Mononuclear cell (primary cell): ENCODE measurements around the gene RNF123. TPM values are rescaled to one million over a fixed set of nuclear protein-coding genes. Genes with fewer than 3 reads are reported as not detected.
"Not testable (repeated sequence)": the region's sequence is repeated elsewhere in the genome, so short reads cannot be mapped to it uniquely, and the experiment has no call there.

Experiments used
- H3K27me3 ChIP-seq: 2 replicates; pipeline ENCODE4 v1.6.0; 2011; ENCODE audit warnings: low read length, control low read depth; ENCODE audit not compliant: insufficient read depth
- H3K4me1 ChIP-seq: 2 replicates; pipeline ENCODE4 v1.5.1; 2011; ENCODE audit warnings: mild to moderate bottlenecking, low read length, control low read depth; ENCODE audit not compliant: insufficient read depth
- H3K4me3 ChIP-seq: 2 replicates; pipeline ENCODE4 v1.5.1; 2011; ENCODE audit warnings: mild to moderate bottlenecking, low read length, moderate library complexity
- H3K9me3 ChIP-seq: 2 replicates; pipeline ENCODE4 v1.5.1; 2011; ENCODE audit warnings: low read depth, mild to moderate bottlenecking, control low read depth, low read length
- total RNA-seq: library from RNA; depleted of rRNA; stranded (reverse); fragments of >200 nt; gene quantifications from one replicate; pipeline ENCODE4 v1.2.3, GENCODE V29; 2012

The RNF123 gene
- total RNA-seq, 1 donor: 6.2 TPM

DNA sequence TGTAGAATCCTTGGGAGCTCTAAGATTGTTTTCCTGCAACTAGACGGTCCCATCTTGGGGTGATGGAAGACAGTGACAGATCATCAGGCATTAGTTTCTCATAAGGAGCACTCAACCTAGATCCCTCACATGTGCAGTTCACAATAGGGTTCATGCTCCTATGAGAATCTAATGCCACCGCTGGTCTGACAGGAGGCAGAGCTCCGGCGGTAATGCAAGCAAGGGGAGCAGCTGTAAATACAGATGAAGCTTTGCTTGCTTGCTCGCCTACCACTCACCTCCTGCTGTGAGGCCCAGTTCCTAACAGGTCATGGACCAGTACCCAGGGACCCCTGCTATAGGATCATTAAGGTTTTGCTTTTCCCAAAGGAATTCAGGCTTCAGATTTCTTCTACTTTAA, 59.5 kb downstream of the RNF123 start:
- H3K4me3 ChIP-seq, H3K4me1 ChIP-seq, H3K27me3 ChIP-seq, H3K9me3 ChIP-seq: not testable (repeated sequence)

DNA sequence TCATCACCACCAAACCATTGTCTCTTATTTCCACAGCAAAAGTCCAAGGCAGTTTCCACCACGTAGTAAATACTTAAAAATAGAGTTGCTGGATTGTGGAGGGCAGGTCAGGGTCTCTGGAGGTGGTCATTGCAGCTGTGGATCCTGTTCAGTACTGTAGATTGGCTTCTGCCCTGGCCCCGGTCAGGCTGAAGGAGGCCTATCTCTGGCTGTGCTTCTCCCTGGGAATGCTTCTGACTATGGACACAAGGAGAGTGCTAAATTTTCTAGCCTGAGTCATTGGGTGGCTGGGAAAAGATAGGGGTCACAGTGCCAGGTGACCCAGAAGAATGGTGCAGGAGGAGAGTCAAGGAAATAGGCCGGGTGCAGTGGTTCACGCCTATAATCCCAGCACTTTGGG, 60.7 kb downstream of the RNF123 start:
- Histone ChIP-seq H3K4me3 (no peak overlapping the region), H3K27me3 (no peaks in the 10 kb centered on the region), H3K4me1 (no peaks in the 10 kb centered on the region), H3K9me3 (no peaks in the 10 kb centered on the region)

DNA sequence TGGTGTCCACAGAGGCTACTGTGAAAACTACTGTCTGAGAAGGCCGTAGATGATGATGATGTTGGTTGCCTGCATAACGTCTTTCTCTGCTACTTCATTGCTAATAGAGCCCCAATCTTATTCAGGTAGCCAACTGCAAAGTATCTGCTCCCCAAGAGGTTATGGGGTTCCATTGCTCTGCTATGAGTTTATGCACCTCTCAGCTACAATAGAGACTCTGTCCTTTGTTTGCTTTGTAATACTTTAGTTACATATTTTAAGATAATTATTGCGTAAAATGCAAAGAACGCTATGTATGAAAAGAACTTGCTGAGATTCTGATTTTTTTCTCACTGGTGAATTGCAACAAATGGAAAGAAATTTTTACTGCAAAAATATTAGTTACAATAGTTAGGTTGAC, 62.1 kb downstream of the RNF123 start:
- H3K4me1 ChIP-seq: no peaks in the 10 kb centered on the region
- H3K4me3 ChIP-seq: no peak overlapping the region
- H3K27me3 ChIP-seq: no peaks in the 10 kb centered on the region
- H3K9me3 ChIP-seq: no peaks in the 10 kb centered on the region

DNA sequence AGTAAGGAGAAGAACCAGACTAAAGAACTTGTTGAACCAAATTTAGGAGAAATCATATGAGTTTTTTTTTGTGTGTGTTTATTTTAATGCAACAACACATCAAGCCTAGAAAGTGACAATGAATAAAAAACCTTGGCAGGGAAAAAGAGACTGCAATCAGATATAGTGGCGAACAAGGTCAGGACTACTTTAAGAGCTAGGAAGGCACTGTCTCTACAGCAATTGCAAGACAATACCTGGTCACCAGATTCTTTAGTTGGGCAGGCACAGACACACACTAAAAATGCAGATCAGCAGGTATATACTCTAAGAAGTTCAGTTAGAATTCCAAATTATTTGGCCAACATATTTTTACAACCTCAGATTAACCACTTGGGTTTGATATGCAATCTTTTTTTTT, 65.2 kb downstream of the RNF123 start:
- no peaks in the 10 kb centered on the region for H3K27me3 ChIP-seq
- H3K4me3 ChIP-seq: no peak overlapping the region
- H3K4me1 ChIP-seq: no peaks in the 10 kb centered on the region
- no peaks in the 10 kb centered on the region for H3K9me3 ChIP-seq

DNA sequence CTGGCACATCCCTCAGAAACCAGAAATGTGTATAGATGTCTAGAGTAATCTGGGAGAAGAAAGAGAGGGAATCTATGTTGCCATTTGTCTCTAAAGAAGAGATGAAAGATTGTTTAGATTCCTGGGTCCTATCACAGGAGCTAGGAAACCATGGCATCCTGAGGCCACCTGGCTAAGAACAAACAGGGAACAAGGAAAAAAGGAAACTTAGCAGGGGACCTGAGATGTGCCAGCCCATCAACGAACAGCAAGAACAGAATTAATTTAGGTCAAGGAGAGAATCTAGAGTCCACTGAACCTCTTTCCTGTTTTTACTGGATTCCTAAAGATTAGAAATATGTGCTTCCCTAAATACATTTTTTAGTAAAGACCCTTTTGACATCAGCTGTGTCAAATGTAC, 66.7 kb downstream of the RNF123 start:
- Histone ChIP-seq H3K27me3 (no peaks in the 10 kb centered on the region), H3K9me3 (no peaks in the 10 kb centered on the region), H3K4me1 (no peaks in the 10 kb centered on the region), H3K4me3 (no peak overlapping the region)

DNA sequence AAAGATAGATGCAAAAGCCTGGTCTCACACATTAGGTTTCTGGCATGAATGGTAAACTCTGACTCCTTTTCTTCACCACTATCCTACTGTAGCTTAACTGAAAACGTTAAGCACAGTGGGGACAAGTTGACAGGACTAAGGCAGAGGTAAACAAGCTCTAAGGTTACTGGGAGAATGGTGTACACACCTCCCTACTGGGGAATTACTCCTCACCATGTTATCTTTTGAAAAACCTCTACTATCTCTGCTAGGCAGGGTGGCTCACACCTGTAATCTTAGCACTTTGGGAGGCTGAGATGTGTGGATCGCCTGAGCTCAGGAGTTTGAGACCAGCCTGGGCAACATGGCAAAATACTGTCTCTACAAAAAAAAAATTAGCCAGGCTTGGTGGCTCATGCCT, 67.8 kb downstream of the RNF123 start:
- H3K4me3 ChIP-seq: no peak overlapping the region
- no peaks in the 10 kb centered on the region for H3K9me3 ChIP-seq
- no peaks in the 10 kb centered on the region for H3K4me1 ChIP-seq
- H3K27me3 ChIP-seq: no peaks in the 10 kb centered on the region

DNA sequence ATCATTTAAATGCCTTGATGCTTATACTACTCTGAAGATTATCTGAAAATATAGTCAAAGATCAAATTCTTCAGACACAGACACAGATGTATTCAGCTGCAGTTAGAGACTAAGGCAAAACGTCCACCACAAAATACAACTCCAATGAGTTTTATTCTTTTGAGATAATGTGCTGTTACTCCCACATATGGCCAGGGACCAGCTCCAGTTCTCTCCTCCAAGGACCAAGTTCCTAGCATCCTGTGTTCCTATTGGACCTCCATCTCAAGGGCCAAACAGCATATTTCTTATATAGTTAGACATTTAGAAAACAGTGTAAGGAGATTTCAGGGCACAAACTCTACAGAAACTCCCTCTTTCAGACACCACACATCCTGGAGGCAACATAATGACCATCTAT, 69.9 kb downstream of the RNF123 start:
- no peaks in the 10 kb centered on the region for H3K9me3 ChIP-seq
- H3K4me1 ChIP-seq: no peaks in the 10 kb centered on the region
- H3K27me3 ChIP-seq: no peaks in the 10 kb centered on the region

DNA sequence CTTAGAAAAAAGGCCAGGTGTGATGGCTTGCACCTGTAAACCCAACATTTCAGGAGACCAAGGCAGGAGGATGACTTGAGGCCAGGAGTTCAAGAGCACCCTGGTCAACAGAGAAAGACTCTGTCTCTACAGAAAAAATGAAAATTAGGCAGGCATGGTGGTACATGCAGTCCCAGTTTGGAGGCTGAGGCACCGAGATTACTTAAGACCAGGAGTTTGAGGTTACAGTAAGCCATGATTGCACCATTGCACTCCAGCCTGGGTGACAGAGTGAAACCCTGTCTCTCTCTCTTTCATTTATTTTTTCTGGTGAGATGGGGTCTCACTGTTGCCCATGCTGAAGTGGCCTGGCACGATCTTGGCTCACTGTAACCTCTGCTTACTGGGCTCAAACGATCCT, 72.3 kb downstream of the RNF123 start:
- H3K27me3 ChIP-seq: no peaks in the 10 kb centered on the region
- H3K9me3 ChIP-seq: no peaks in the 10 kb centered on the region
- no peaks in the 10 kb centered on the region for H3K4me1 ChIP-seq
- no peak overlapping the region for H3K4me3 ChIP-seq

More for the DNA sequence above, 69.9 kb downstream of the RNF123 start:
- H3K4me3 ChIP-seq: no peak overlapping the region

DNA sequence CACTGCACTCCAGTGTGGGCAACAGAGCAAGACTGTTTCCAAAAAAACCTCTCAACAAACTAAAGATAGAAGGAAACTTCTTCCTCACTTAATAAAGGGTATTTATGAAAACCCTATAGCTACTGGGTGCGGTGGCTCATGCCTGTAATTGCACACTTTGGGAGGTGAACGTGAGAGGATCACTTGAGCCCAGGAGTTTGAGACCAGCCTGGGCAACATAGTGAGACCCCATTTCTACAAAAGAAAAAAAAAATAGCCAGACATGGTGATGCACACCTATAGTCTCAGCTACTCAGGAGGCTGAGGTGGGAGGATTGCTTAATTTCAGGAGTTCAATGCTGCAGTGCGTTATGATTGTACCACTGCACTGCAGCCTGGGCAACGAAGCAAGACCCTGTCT, 74.6 kb downstream of the RNF123 start:
- Histone ChIP-seq H3K27me3 (no peaks in the 10 kb centered on the region), H3K4me1 (no peaks in the 10 kb centered on the region), H3K9me3 (no peaks in the 10 kb centered on the region), H3K4me3 (no peak overlapping the region)

DNA sequence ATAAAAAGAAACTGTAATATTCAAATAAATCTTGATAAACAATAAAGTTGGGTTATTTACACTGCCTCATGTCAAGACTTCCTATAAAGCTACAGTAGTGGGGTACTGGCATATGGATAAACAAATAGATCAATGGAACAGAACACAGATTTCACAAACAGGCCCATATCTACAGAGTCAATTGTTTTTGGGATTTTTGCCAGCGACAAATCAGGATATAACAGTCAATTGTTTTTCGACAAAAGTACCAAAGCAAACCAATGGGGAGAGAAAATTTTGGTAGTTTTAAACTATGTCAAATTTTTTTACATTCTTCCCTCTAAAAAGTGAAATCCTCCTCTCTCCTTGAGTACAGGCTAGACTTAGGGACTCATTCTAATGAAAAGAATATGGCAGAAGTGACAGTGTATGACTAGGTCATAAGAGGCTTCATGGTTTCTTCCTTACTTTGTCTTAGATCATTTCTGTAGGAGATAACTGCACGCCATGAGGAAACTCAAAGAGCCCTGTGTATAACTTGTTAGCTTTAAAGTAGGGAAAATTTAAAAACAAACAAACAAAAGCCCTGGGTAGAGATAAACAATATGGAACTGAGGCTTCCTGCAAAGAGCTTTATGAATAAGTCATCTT, 80.0 kb downstream of the RNF123 start:
- Histone ChIP-seq H3K4me1 (no peaks in the 10 kb centered on the region), H3K27me3 (no peaks in the 10 kb centered on the region), H3K4me3 (no peak overlapping the region), H3K9me3 (no peaks in the 10 kb centered on the region)

DNA sequence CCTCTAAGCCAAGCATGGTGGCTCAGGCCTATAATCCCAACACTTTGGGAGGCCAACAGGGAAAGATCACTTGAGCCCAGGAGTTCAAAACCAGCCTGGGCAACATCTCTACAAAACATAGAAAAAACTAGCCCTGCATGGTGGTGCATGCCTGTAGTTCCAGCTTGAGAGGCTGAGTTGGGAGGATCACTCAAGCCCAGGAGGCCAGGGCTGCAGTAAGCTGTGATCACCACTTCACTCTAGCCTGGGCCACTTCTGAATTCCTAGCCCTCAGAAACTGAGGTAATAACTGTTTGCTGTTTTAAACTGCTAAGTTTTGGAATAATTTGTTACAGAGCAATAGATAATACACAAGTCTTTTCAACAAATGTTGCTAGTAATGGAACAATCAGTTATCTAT, 80.6 kb downstream of the RNF123 start:
- Histone ChIP-seq H3K4me1 (no peaks in the 10 kb centered on the region), H3K9me3 (no peaks in the 10 kb centered on the region), H3K4me3 (no peak overlapping the region), H3K27me3 (no peaks in the 10 kb centered on the region)

Other genes starting within 250 kb of the RNF123 start
- gene DAG1, start 219.3 kb upstream of the RNF123 start, total RNA-seq: 9.4 TPM
- under 0.01 TPM for gene BSN, start 135.1 kb upstream of the RNF123 start, total RNA-seq
- 30.7 TPM for gene APEH, start 15.2 kb upstream of the RNF123 start, total RNA-seq
- 2.1 TPM for gene MST1, start 83 bp upstream of the RNF123 start, total RNA-seq
- gene AMIGO3, start 30.1 kb downstream of the RNF123 start, total RNA-seq: 3.8 TPM
- 13.3 TPM for gene GMPPB, start 34.4 kb downstream of the RNF123 start, total RNA-seq
- gene IP6K1, start 97.0 kb downstream of the RNF123 start, total RNA-seq: 31.7 TPM
- gene CDHR4, start 110.3 kb downstream of the RNF123 start, total RNA-seq: not detected
- 1.5 TPM for gene INKA1, start 113.7 kb downstream of the RNF123 start, total RNA-seq
- 57.9 TPM for gene UBA7, start 124.4 kb downstream of the RNF123 start, total RNA-seq
- 3.3 TPM for gene TRAIP, start 167.0 kb downstream of the RNF123 start, total RNA-seq
- gene CAMKV, start 180.3 kb downstream of the RNF123 start, total RNA-seq: not detected
- gene MST1R, start 214.3 kb downstream of the RNF123 start, total RNA-seq: 0.10 TPM
- 0.73 TPM for gene MON1A, start 240.3 kb downstream of the RNF123 start, total RNA-seq